IMR-90 (cell line): ENCODE results near the gene RNF149. TPM values are rescaled to one million over a fixed set of nuclear protein-coding genes. Genes with fewer than 3 reads are reported as not detected.

Experiments used
- ATAC-seq: fragments of 200-7000 bp; cut with Tn5 transposase; 2 replicates; pipeline ENCODE4 v1.9.1; 2020; ENCODE audit warnings: low read depth, mild to moderate bottlenecking, moderate library complexity
- BruUV-seq: library from RNA; stranded (reverse); fragments of 400-500 nt; replicated peaks from 2 replicates; lab custom pipeline; 2021; lab: Mats Ljungman, UMichigan
- CTCF ChIA-PET: fragments of 300-600 bp; formaldehyde crosslinking; extraction: SDS; loops from one replicate; lab custom pipeline; 2021; ENCODE audit warnings: antibody characterized with exemption; lab: Yijun Ruan, JAX
- POLR2A ChIA-PET: fragments of 300-600 bp; sonication (Branson Sonifier 250); formaldehyde crosslinking; loops from one replicate; lab custom pipeline; 2022; ENCODE audit warnings: antibody characterized with exemption; ENCODE audit not compliant: unreplicated experiment; lab: Charles Lee
- DNase-seq: peaks from one replicate; pipeline ENCODE4 v3.0.0; 2013
- H2AFZ ChIP-seq: replicated peaks from 2 replicates; pipeline ENCODE3; 2013; ENCODE audit warnings: low read length, mild to moderate bottlenecking; ENCODE audit not compliant: poor library complexity
- H2AK5ac ChIP-seq: 2 replicates; pipeline ENCODE4 v1.6.1; 2013; ENCODE audit warnings: low read depth, low read length, inconsistent platforms
- H2AK9ac ChIP-seq: replicated peaks from 2 replicates; pipeline ENCODE3; 2013; ENCODE audit warnings: mild to moderate bottlenecking, low read depth, low read length, moderate library complexity; ENCODE audit not compliant: poor library complexity
- H2BK120ac ChIP-seq: 2 replicates; pipeline ENCODE4 v1.6.1; 2013; ENCODE audit warnings: low read depth, low read length, inconsistent platforms
- H2BK15ac ChIP-seq: 3 replicates; pipeline ENCODE4 v1.6.1; 2013; ENCODE audit warnings: low read depth, low read length, inconsistent platforms
- H2BK20ac ChIP-seq: 2 replicates; pipeline ENCODE4 v1.6.1; 2013; ENCODE audit warnings: low read depth, mild to moderate bottlenecking, inconsistent platforms, low read length, moderate library complexity
- H2BK5ac ChIP-seq: 2 replicates; pipeline ENCODE4 v1.6.1; 2013; ENCODE audit warnings: mild to moderate bottlenecking, low read depth, low read length, inconsistent platforms; ENCODE audit not compliant: poor library complexity, severe bottlenecking
- H3K14ac ChIP-seq: replicated peaks from 2 replicates; pipeline ENCODE4 v1.6.1; 2013; ENCODE audit warnings: low read depth, low read length, inconsistent platforms
- H3K18ac ChIP-seq: 2 replicates; pipeline ENCODE4 v1.6.1; 2013; ENCODE audit warnings: low read depth, low read length, control low read depth
- H3K23ac ChIP-seq: 2 replicates; pipeline ENCODE4 v1.6.1; 2013; ENCODE audit warnings: low read depth, low read length, inconsistent platforms
- H3K27ac ChIP-seq: 2 replicates; pipeline ENCODE4 v1.5.1; 2013; ENCODE audit warnings: mild to moderate bottlenecking, control low read depth, low read length; ENCODE audit not compliant: insufficient read depth
- H3K27me3 ChIP-seq: 2 replicates; pipeline ENCODE4 v1.6.1; 2013; ENCODE audit warnings: low read length; ENCODE audit not compliant: control insufficient read depth, insufficient read depth
- H3K36me3 ChIP-seq: 2 replicates; pipeline ENCODE4 v1.6.1; 2013; ENCODE audit warnings: low read length, mixed read lengths; ENCODE audit not compliant: control insufficient read depth, insufficient read depth
- H3K4ac ChIP-seq: 2 replicates; pipeline ENCODE4 v1.6.1; 2013; ENCODE audit warnings: low read depth, low read length, inconsistent platforms
- H3K4me1 ChIP-seq: 2 replicates; pipeline ENCODE4 v1.6.1; 2013; ENCODE audit warnings: low read length, mixed read lengths; ENCODE audit not compliant: control insufficient read depth, insufficient read depth
- H3K4me2 ChIP-seq: 2 replicates; pipeline ENCODE4 v1.6.1; 2013; ENCODE audit warnings: low read depth, mild to moderate bottlenecking, control low read depth, low read length, moderate library complexity
- H3K4me3 ChIP-seq: 2 replicates; pipeline ENCODE4 v1.5.1; 2013; ENCODE audit warnings: low read depth, mild to moderate bottlenecking, control low read depth, low read length, moderate library complexity; ENCODE audit not compliant: insufficient read depth
- H3K56ac ChIP-seq: 2 replicates; pipeline ENCODE4 v1.6.1; 2013; ENCODE audit warnings: low read length, inconsistent platforms; ENCODE audit not compliant: insufficient read depth; ENCODE audit errors: extremely low read depth
- H3K79me1 ChIP-seq, 2 experiments: 2 replicates each; pipeline ENCODE4 v1.6.1; 2013; ENCODE audit warnings: low read length in 2 of 2, inconsistent platforms in 1 of 2, low read depth in 1 of 2
- H3K9ac ChIP-seq: 2 replicates; pipeline ENCODE4 v1.6.1; 2013; ENCODE audit warnings: low read depth, low read length, control low read depth
- H3K9me1 ChIP-seq: 2 replicates; pipeline ENCODE4 v1.6.1; 2013; ENCODE audit warnings: low read length, inconsistent platforms; ENCODE audit not compliant: insufficient read depth
- H3K9me3 ChIP-seq: 2 replicates; pipeline ENCODE4 v1.6.1; 2013; ENCODE audit warnings: low read length; ENCODE audit not compliant: control insufficient read depth, insufficient read depth
- H4K20me1 ChIP-seq: 2 replicates; pipeline ENCODE4 v1.6.1; 2013; ENCODE audit warnings: low read length, inconsistent platforms; ENCODE audit not compliant: insufficient read depth
- H4K5ac ChIP-seq: 2 replicates; pipeline ENCODE4 v1.6.1; 2013; ENCODE audit warnings: mild to moderate bottlenecking, low read depth, low read length, control low read depth
- H4K8ac ChIP-seq, 2 experiments: 2 replicates each; pipeline ENCODE4 v1.6.1; 2013; ENCODE audit warnings: low read depth in 2 of 2, low read length in 2 of 2, control low read depth in 1 of 2, inconsistent platforms in 1 of 2
- H4K91ac ChIP-seq: 2 replicates; pipeline ENCODE4 v1.6.1; 2013; ENCODE audit warnings: low read depth, low read length, inconsistent platforms; ENCODE audit not compliant: insufficient read depth
- BHLHE40 ChIP-seq: fragments of 150-350 bp; IDR thresholded peaks from 2 replicates; pipeline ENCODE4 v1.6.1; 2016; ENCODE audit warnings: mild to moderate bottlenecking, low read depth, low read length
- CEBPB ChIP-seq: IDR thresholded peaks from 2 replicates; pipeline ENCODE4 v1.6.1; 2012; ENCODE audit warnings: low read depth, low read length, improper control_type of control experiment
- CHD1 ChIP-seq: IDR thresholded peaks from 2 replicates; pipeline ENCODE4 v1.6.1; 2012; ENCODE audit warnings: low read depth, low read length, improper control_type of control experiment
- CTCF ChIP-seq: conservative IDR thresholded peaks from 2 replicates; pipeline ENCODE4 v1.5.1; 2012; ENCODE audit warnings: mild to moderate bottlenecking, low read depth, low read length, improper control_type of control experiment
- ELK1 ChIP-seq: fragments of 150-350 bp; IDR thresholded peaks from 2 replicates; pipeline ENCODE4 v1.6.1; 2016; ENCODE audit warnings: low read depth, mild to moderate bottlenecking, low read length, moderate library complexity, borderline replicate concordance
- FOS ChIP-seq: fragments of 150-350 bp; IDR thresholded peaks from 2 replicates; pipeline ENCODE4 v1.6.1; 2016; ENCODE audit warnings: low read depth, low read length
- MAFK ChIP-seq: IDR thresholded peaks from 2 replicates; pipeline ENCODE4 v1.6.1; 2012; ENCODE audit warnings: low read depth, low read length, improper control_type of control experiment
- MAZ ChIP-seq: IDR thresholded peaks from 2 replicates; pipeline ENCODE4 v1.6.1; 2012; ENCODE audit warnings: low read depth, mild to moderate bottlenecking, low read length, improper control_type of control experiment, moderate library complexity, borderline replicate concordance
- MXI1 ChIP-seq: IDR thresholded peaks from 2 replicates; pipeline ENCODE4 v1.6.1; 2012; ENCODE audit warnings: low read depth, mild to moderate bottlenecking, low read length, moderate library complexity, borderline replicate concordance
- NFE2L2 ChIP-seq: fragments of 150-350 bp; IDR thresholded peaks from 2 replicates; pipeline ENCODE4 v1.6.1; 2016; ENCODE audit warnings: low read depth, mild to moderate bottlenecking, low read length
- POLR2A ChIP-seq: IDR thresholded peaks from 2 replicates; pipeline ENCODE4 v1.6.1; 2012; ENCODE audit warnings: mild to moderate bottlenecking, low read depth, low read length
- RAD21 ChIP-seq: IDR thresholded peaks from 2 replicates; pipeline ENCODE4 v1.6.1; 2012; ENCODE audit warnings: low read length, improper control_type of control experiment
- RCOR1 ChIP-seq: IDR thresholded peaks from 2 replicates; pipeline ENCODE4 v1.6.1; 2012; ENCODE audit warnings: mild to moderate bottlenecking, low read length, improper control_type of control experiment; ENCODE audit not compliant: insufficient replicate concordance
- RFX5 ChIP-seq: IDR thresholded peaks from 2 replicates; pipeline ENCODE4 v1.8.0; 2012; ENCODE audit warnings: low read depth, mild to moderate bottlenecking, low read length, moderate library complexity
- SMC3 ChIP-seq: fragments of 150-350 bp; IDR thresholded peaks from 2 replicates; pipeline ENCODE4 v1.6.1; 2016; ENCODE audit warnings: low read depth, mild to moderate bottlenecking, antibody characterized with exemption, low read length, moderate library complexity
- USF2 ChIP-seq: fragments of 150-350 bp; IDR thresholded peaks from 2 replicates; pipeline ENCODE4 v1.6.1; 2017; ENCODE audit warnings: mild to moderate bottlenecking, antibody characterized with exemption, low read length, low read depth
- WGBS, 2 experiments: methylation state at CpG; one replicate each; pipeline versions ENCODE4 v1.1.5 to v1.1.7; 2013; ENCODE audit warnings: missing lambda C conversion rate in 2 of 2; ENCODE audit not compliant: insufficient read length in 1 of 2; ENCODE audit errors: extremely low coverage in 2 of 2; 5-methylcytosine and 5-hydroxymethylcytosine counted together
- dilution Hi-C: fragments of 300-500 bp; cut with HindIII; formaldehyde crosslinking; loops from one replicate; pipeline ENCODE4 v1.14.3; 2018; ENCODE audit warnings: low sequenced_read_pairs; ENCODE audit not compliant: unreplicated experiment
- in situ Hi-C: fragments of 300-500 bp; cut with MboI; formaldehyde crosslinking; loops from 3 replicates; pipeline ENCODE4 v1.14.3; 2019; ENCODE audit warnings: low sequenced_read_pairs, inconsistent platforms, mixed read lengths
- intact Hi-C: fragments of 100-400 bp; cut with micrococcal nuclease; formaldehyde crosslinking; loops from 2 replicates; pipeline ENCODE4 v1.10.0; 2022
- polyA plus RNA-seq, 3 experiments: library from polyadenylated mRNA; depleted of rRNA; stranded (reverse); fragments of >200 nt; gene quantifications; 2 replicates each; pipeline ENCODE4 v1.2.3, GENCODE V29; 2012; ENCODE audit warnings: low replicate concordance in 1 of 3
- total RNA-seq: library from RNA; depleted of rRNA; stranded (reverse); fragments of >200 nt; gene quantifications from 2 replicates; pipeline ENCODE4 v1.2.3, GENCODE V29; 2012

RNF149 gene
- total and polyA plus RNA-seq, 2 of the 4 experiments (the other 2 are of a cell fraction) = 14.5 to 18.6 TPM

- Histone ChIP-seq H2AK5ac (no peak overlapping the region), H3K4me1 (peaks cover 12% of the 10 kb centered on the region), H3K36me3 (no peaks in the 10 kb centered on the region), H2BK20ac (no peak overlapping the region), H4K91ac (no peak overlapping the region), H3K9me3 (no peaks in the 10 kb centered on the region), H3K18ac (no peak overlapping the region), H3K27me3 (no peaks in the 10 kb centered on the region), H4K8ac (no peak overlapping the region), H4K20me1 (peaks cover 67% of the 10 kb centered on the region), H3K56ac (no peak overlapping the region), H3K4ac (no peak overlapping the region), H2BK15ac (no peak overlapping the region), H2BK5ac (no peak overlapping the region), H2AK9ac (no peak overlapping the region), H4K5ac (no peak overlapping the region), H3K23ac (no peak overlapping the region; the same call in 1 of the 2 replicates), H3K9me1 (peaks cover 15% of the 10 kb centered on the region), H2AFZ (no peak overlapping the region), H3K9ac (no peak overlapping the region), H3K27ac (no peak overlapping the region), H3K4me3 (no peak overlapping the region), H3K79me1 (peaks cover 21 to 76% of the 10 kb centered on the region in 2 experiments), H3K4me2 (no peak overlapping the region), H2BK120ac (no peak overlapping the region), H3K14ac (no peak overlapping the region)
- 80% methylated on average over 1 of the region's 4 CpGs; no CpG with 5 or more reads in 1 of the 2 experiments for WGBS, 2 experiments
- dilution Hi-C loops = no loop called here
- TF ChIP-seq CHD1 = no peak
- TF ChIP-seq ELK1 = no peak
- TF ChIP-seq CTCF = no peak
- no peak for TF ChIP-seq MXI1
- no peak for TF ChIP-seq NFE2L2
- TF ChIP-seq MAFK = no peak
- no peak for TF ChIP-seq FOS
- TF ChIP-seq RFX5 = no peak
- TF ChIP-seq RCOR1 = no peak
- no peak for TF ChIP-seq MAZ
- no peak for TF ChIP-seq USF2
- TF ChIP-seq POLR2A = no peak
- no peak for TF ChIP-seq SMC3
- TF ChIP-seq CEBPB = no peak
- no peak for TF ChIP-seq RAD21
- no peak for TF ChIP-seq BHLHE40
- BruUV-seq = no TSS peak
- DNase-seq (no peak), ATAC-seq (no peak)
- in situ Hi-C loops = no loop called here
- POLR2A ChIA-PET = no interaction called here
- CTCF ChIA-PET = no interaction called here
- intact Hi-C loops = no loop called here
These were observed 3.5 kb downstream of the RNF149 start for GRCh38 chr2:101305035-101305434.
